ENCODE results near the gene UNC119B. TPM values are rescaled to one million over a fixed set of nuclear protein-coding genes. Genes with fewer than 3 reads are reported as not detected.
"Not testable (repeated sequence)": the region's sequence is repeated elsewhere in the genome, so short reads cannot be mapped to it uniquely, and the experiment has no call there.

The UNC119B gene
- total and polyA plus RNA-seq, 3 experiments from 2014 or later: 8.8 to 30.5 (median 29.8) TPM

DNA sequence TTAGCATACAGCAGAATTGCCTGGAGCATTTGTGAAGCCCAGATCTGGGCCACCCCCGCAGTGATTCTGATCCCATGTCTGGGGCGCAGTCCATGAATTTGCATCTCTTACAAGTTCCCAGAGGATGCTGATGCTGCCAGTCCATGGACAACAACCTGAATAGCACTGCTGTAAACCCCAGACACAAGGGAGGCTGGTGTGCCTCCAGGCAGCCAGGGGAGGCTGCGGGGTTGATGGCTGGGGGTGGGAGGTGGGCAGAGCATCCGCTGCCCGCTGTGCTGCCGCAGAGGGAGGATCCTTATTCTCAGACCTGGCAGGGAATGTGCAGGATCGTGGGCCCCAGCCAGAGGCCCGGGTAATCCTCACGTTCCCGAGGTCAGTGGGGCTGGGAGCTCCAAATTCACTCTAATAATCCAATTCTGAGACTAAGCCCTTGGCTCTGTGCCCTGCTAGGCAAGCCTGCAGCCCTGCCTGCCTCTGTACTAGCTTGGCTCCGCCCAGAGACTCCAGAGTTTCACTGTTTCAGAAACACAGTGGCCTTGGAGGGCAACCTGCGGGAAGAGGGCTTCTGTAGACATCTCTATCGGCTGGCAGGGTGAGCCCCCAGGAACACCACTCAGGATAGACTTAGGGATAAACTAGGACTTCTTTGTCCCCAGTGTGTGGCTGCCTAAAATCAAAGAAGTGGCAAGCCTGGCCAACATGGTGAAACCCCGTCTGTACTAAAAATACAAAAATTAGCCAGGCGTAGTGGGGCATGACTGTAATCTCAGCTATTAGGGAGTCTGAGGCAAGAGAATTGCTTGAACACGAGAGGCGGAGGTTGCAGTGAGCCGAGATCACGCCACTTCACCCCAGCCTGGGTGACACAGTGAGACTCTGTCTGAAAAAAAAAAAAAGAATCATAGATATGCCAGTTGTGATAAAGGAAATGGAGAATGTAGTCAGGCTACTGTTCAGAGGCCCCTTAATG lies 41.1 kb upstream of the UNC119B start:
- Mint-ChIP-seq H3K9me3 (no peaks in the 10 kb centered on the region), H3K36me3 (no peaks in the 10 kb centered on the region), H3K27me3 (peaks cover 5 to 6% of the 10 kb centered on the region in 2 donors), H3K4me1 (peaks cover 0 to 2% (median 0%) of the 10 kb centered on the region in 3 donors), H3K27ac (peak overlapping the region in 1 of 8 donors; percentile 60), H3K4me3 (no peak overlapping the region)
- CTCF ChIA-PET: interaction anchor here (1.3 to 1.4 kb wide), 2 partner anchors 20 to 23 kb away, joined by 3 to 5 read pairs; no protein-coding TSS in a partner anchor
- no peaks in the 10 kb centered on the region for H3K36me3 ChIP-seq (ENCODE audit: insufficient read depth, low read length)
- H3K4me1 ChIP-seq (ENCODE audit: insufficient read depth, low read length): no peaks in the 10 kb centered on the region
- H3K4me3 ChIP-seq (ENCODE audit: low read length): no peak overlapping the region
- no peaks in the 10 kb centered on the region for H3K9me3 ChIP-seq (ENCODE audit: low read length)
- POLR2A ChIA-PET: no interaction called here
- no peaks in the 10 kb centered on the region for H3K27me3 ChIP-seq (ENCODE audit: insufficient read depth, low read length, poor library complexity, severe bottlenecking)
- DNase-seq: no peak
- H3K27ac ChIP-seq (ENCODE audit: low read depth, low read length): no peak overlapping the region

DNA sequence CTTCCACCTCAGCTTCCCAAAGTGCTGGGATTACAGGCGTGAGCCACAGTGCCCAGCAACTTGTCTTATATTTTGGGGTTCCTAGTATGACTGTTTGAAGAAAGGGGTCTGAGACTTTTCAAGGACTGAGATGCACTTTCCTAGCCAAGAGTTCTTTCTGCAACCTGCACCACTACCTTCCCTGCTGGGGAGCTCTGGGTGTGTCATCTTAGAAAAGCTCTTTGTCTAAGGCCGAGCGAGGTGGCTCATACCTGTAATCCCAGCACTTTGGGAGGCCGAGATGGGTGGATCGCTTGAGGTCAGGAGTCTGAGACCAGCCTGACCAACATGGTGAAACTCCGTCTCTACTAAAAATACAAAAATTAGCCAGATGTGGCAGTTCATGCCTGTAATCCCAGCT lies 40.0 kb upstream of the UNC119B start:
- H3K27me3 Mint-ChIP-seq; POLR2A ChIA-PET; H3K27ac ChIP-seq (ENCODE audit: low read depth, low read length); H3K9me3 ChIP-seq (ENCODE audit: low read length); H3K4me1 ChIP-seq (ENCODE audit: insufficient read depth, low read length); H3K36me3 ChIP-seq (ENCODE audit: insufficient read depth, low read length); H3K4me1 Mint-ChIP-seq; DNase-seq; H3K4me3 Mint-ChIP-seq; H3K9me3 Mint-ChIP-seq; H3K27me3 ChIP-seq (ENCODE audit: insufficient read depth, low read length, poor library complexity, severe bottlenecking); H3K36me3 Mint-ChIP-seq; H3K4me3 ChIP-seq (ENCODE audit: low read length): not testable (repeated sequence)
- CTCF ChIA-PET: interaction anchor here (1.3 to 1.4 kb wide), 2 partner anchors 21 to 24 kb away, joined by 3 to 5 read pairs; no protein-coding TSS in a partner anchor
- H3K27ac Mint-ChIP-seq: peak overlapping the region in 1 of 8 donors; percentile 45

DNA sequence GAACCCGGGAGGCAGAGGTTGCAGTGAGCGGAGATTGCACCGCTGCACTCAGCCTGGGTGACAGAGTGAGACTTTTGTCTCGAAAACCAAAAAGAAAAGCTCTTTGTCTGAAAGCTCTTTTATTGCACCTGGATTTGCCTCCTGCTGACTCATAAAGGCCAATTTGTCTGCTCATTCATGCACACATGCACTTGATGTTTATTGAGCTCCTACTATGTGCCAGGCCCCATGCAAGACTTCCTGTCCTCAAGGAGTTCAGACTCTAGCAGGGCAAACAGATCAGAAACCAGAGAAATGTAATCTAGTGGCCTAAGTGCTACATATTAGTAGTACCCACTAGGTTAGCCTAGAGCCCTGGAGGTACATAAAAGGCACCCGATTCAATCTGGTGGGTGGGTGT lies 39.6 kb upstream of the UNC119B start:
- ChIA-PET POLR2A (no interaction called here), CTCF (interaction anchor here (1.0 to 1.4 kb wide), 3 partner anchors 21 to 24 kb away, joined by 3 to 5 read pairs (median 4); no protein-coding TSS in a partner anchor)
- peaks cover 6 to 9% of the 10 kb centered on the region in 2 donors for H3K27me3 Mint-ChIP-seq
- no peaks in the 10 kb centered on the region for H3K4me1 Mint-ChIP-seq
- H3K4me3 Mint-ChIP-seq: no peak overlapping the region
- Histone ChIP-seq H3K9me3 (ENCODE audit: low read length) (no peaks in the 10 kb centered on the region), H3K27ac (ENCODE audit: low read depth, low read length) (no peak overlapping the region), H3K4me1 (ENCODE audit: insufficient read depth, low read length) (no peaks in the 10 kb centered on the region), H3K36me3 (ENCODE audit: insufficient read depth, low read length) (no peaks in the 10 kb centered on the region), H3K27me3 (ENCODE audit: insufficient read depth, low read length, poor library complexity, severe bottlenecking) (no peaks in the 10 kb centered on the region), H3K4me3 (ENCODE audit: low read length) (no peak overlapping the region)
- DNase-seq: no peak
- H3K9me3 Mint-ChIP-seq: no peaks in the 10 kb centered on the region
- H3K27ac Mint-ChIP-seq: no peak overlapping the region
- H3K36me3 Mint-ChIP-seq: no peaks in the 10 kb centered on the region

DNA sequence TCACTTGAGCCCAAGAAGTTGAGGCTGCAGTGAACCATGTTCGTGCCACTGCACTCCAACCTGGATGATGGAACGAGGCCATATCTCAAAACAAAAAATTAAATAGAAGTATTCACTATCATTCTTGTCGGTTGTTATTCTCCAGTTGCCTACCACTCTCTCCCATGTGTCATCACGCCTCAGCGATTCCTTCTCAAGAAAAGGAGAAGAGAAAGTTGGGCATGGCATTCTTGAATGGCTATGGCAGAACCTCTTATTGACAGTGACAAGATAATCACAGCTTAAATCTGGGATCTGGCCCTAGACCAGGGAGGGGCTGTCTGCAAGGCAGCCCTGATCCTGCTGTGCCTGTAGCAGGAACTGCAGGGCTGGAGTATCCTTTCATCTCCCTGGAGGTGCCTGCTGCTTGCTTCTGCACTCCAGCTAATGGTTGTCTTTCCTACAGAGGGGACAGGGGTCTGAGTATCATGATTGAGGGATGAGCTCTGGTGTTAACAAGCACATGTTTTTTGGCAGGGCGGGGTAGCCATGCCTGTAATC lies 36.1 kb upstream of the UNC119B start:
- Mint-ChIP-seq H3K27ac (no peak overlapping the region), H3K36me3 (no peaks in the 10 kb centered on the region), H3K4me1 (peaks cover 0 to 10% (median 6%) of the 10 kb centered on the region in 3 donors), H3K27me3 (peaks cover 12 to 13% of the 10 kb centered on the region in 2 donors), H3K4me3 (no peak overlapping the region), H3K9me3 (no peaks in the 10 kb centered on the region)
- POLR2A ChIA-PET: no interaction called here
- no peak overlapping the region for H3K4me3 ChIP-seq (ENCODE audit: low read length)
- no peak overlapping the region for H3K27ac ChIP-seq (ENCODE audit: low read depth, low read length)
- H3K4me1 ChIP-seq (ENCODE audit: insufficient read depth, low read length): no peaks in the 10 kb centered on the region
- CTCF ChIA-PET: no interaction called here
- H3K36me3 ChIP-seq (ENCODE audit: insufficient read depth, low read length): no peaks in the 10 kb centered on the region
- no peaks in the 10 kb centered on the region for H3K9me3 ChIP-seq (ENCODE audit: low read length)
- no peaks in the 10 kb centered on the region for H3K27me3 ChIP-seq (ENCODE audit: insufficient read depth, low read length, poor library complexity, severe bottlenecking)
- no peak for DNase-seq

DNA sequence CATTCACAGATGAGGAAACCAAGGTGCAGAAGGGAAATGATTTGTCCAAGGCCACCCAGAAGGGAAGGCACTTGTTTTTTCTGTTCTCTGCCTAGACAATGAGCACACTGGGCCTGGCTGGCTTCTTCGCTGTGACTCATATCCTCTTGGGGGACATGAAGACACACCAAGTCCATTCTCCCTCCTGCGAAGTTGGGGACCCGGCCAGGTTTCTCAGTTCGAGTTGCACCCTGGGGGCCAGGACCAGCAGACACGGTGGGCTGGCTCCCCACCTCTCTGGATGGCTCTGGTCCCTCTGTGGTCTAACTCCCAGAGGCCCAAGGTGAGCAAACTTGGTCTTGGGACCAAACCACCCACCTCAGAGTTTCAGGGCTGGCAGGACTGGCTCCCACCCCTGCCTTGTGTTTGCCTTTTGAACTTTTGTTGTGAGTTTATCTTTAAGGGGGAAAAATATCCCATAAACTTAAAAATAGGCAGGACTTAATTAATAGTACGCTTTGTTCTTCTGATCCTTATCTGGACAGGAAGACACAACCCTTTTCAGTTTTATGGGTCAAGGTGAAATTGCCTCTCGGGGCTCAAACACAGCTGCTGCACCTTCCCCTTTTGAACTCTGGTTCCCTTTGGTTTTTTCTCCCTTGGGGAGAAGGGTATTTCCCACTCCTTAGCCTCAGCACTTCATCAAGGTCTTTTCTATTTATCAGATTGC lies 32.3 kb upstream of the UNC119B start:
- Mint-ChIP-seq H3K9me3 (no peaks in the 10 kb centered on the region), H3K4me1 (peaks cover 0 to 10% (median 6%) of the 10 kb centered on the region in 3 donors), H3K36me3 (no peaks in the 10 kb centered on the region), H3K27ac (no peak overlapping the region), H3K27me3 (peaks cover 12 to 16% of the 10 kb centered on the region in 2 donors), H3K4me3 (peak overlapping the region in 1 of 7 donors; percentile 34)
- no peaks in the 10 kb centered on the region for H3K9me3 ChIP-seq (ENCODE audit: low read length)
- no peaks in the 10 kb centered on the region for H3K27me3 ChIP-seq (ENCODE audit: insufficient read depth, low read length, poor library complexity, severe bottlenecking)
- no peaks in the 10 kb centered on the region for H3K4me1 ChIP-seq (ENCODE audit: insufficient read depth, low read length)
- ChIA-PET CTCF (interaction anchor here (1.3 to 2.0 kb wide), 3 partner anchors 17 to 29 kb away, joined by 3 to 9 read pairs (median 3); no protein-coding TSS in a partner anchor), POLR2A (no interaction called here)
- DNase-seq: no peak
- H3K27ac ChIP-seq (ENCODE audit: low read depth, low read length): no peak overlapping the region
- H3K36me3 ChIP-seq (ENCODE audit: insufficient read depth, low read length): no peaks in the 10 kb centered on the region
- H3K4me3 ChIP-seq (ENCODE audit: low read length): no peak overlapping the region

DNA sequence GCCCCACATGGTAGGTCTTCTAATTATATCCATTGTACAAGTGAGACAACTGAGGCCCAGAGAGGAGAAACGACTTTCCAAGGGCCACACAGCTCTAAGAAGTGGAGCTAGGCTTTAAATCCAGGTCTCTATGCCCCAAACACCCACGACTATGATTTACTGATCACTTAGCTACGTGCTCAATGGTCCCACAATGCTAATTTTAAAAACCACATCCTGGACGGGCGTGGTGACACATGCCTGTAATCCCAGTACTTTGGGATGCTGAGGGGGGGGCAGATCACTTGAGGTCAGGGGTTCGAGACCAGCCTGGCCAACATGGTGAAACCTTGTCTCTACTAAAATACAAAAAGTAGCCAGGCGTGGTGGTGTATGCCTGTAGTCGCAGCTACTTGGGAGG lies 31.7 kb upstream of the UNC119B start:
- DNase-seq: no peak
- H3K9me3 Mint-ChIP-seq: no peaks in the 10 kb centered on the region

DNA sequence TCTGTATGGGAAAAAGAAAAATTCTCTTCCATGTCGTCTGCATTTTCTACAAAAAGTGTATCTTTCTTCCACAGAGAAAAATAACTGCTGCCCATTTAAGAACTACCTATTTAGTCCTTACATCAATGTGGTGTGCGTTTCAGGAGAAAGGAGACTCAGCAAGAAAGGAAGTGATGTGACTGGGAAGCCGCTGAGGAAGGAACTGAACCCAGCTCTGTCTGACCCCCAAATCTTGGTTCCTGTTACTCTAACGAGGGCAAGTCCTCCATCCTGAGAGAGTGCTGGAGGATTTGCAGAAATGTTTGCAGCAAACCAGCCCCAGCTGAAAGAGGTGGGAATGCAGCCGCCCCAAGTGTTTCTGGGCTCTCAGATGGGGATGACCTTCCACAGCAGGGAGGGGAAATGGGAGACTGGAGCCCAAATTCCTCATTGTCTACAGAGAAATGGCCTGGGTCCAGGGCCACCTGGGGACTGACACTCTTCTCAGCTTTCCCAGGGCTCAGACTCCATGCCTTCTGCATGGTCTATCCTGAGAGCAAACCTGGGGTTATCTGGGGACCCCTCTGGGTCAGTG lies 30.0 kb upstream of the UNC119B start:
- Histone ChIP-seq H3K36me3 (ENCODE audit: insufficient read depth, low read length) (no peaks in the 10 kb centered on the region), H3K27me3 (ENCODE audit: insufficient read depth, low read length, poor library complexity, severe bottlenecking) (no peaks in the 10 kb centered on the region), H3K4me3 (ENCODE audit: low read length) (no peak overlapping the region), H3K4me1 (ENCODE audit: insufficient read depth, low read length) (no peaks in the 10 kb centered on the region), H3K27ac (ENCODE audit: low read depth, low read length) (no peak overlapping the region), H3K9me3 (ENCODE audit: low read length) (no peaks in the 10 kb centered on the region)
- ChIA-PET POLR2A (no interaction called here), CTCF (no interaction called here)
- H3K27ac Mint-ChIP-seq: peak overlapping the region in 1 of 8 donors; percentile 9
- H3K27me3 Mint-ChIP-seq: peaks cover 9 to 11% of the 10 kb centered on the region in 2 donors
- H3K4me1 Mint-ChIP-seq: peaks cover 0 to 10% (median 6%) of the 10 kb centered on the region in 3 donors
- no peak for DNase-seq
- no peak overlapping the region for H3K4me3 Mint-ChIP-seq
- H3K36me3 Mint-ChIP-seq: no peaks in the 10 kb centered on the region
- H3K9me3 Mint-ChIP-seq: no peaks in the 10 kb centered on the region

More for the DNA sequence above, 31.7 kb upstream of the UNC119B start:
- Histone ChIP-seq H3K27me3 (ENCODE audit: insufficient read depth, low read length, poor library complexity, severe bottlenecking) (no peaks in the 10 kb centered on the region), H3K27ac (ENCODE audit: low read depth, low read length) (no peak overlapping the region), H3K4me3 (ENCODE audit: low read length) (no peak overlapping the region), H3K4me1 (ENCODE audit: insufficient read depth, low read length) (no peaks in the 10 kb centered on the region), H3K9me3 (ENCODE audit: low read length) (no peaks in the 10 kb centered on the region), H3K36me3 (ENCODE audit: insufficient read depth, low read length) (no peaks in the 10 kb centered on the region)
- Mint-ChIP-seq H3K27me3 (peaks cover 14 to 15% of the 10 kb centered on the region in 2 donors), H3K4me1 (peaks cover 0 to 10% (median 6%) of the 10 kb centered on the region in 3 donors), H3K27ac (no peak overlapping the region), H3K4me3 (peak overlapping the region in 1 of 7 donors; percentile 23), H3K36me3 (no peaks in the 10 kb centered on the region)
- ChIA-PET CTCF (interaction anchor here (1.3 to 2.0 kb wide), 3 partner anchors 18 to 30 kb away, joined by 3 to 9 read pairs (median 3); no protein-coding TSS in a partner anchor), POLR2A (interaction anchor here (0.6 kb wide), 1 partner anchor 418 kb away, joined by 4 read pairs; no protein-coding TSS in a partner anchor)

All from CD8-positive, alpha-beta memory T cell (primary cell).